KOPT-K1 (cell line): ENCODE results near the gene LSS.
"Not testable (repeated sequence)": the region's sequence is repeated elsewhere in the genome, so short reads cannot be mapped to it uniquely, and the experiment has no call there.

Source experiments
- H3K27ac ChIP-seq: fragments of 200-600 bp; sonication (generic); 2 replicates; pipeline ENCODE4 v1.5.1; 2016; ENCODE audit warnings: antibody characterized with exemption, mild to moderate bottlenecking, low read depth, low read length; ENCODE audit not compliant: poor library complexity, severe bottlenecking
- H3K36me3 ChIP-seq: fragments of 200-600 bp; sonication (generic); 2 replicates; pipeline ENCODE4 v1.5.1; 2017; ENCODE audit warnings: antibody characterized with exemption, mild to moderate bottlenecking, low read length, moderate library complexity; ENCODE audit not compliant: insufficient read depth
- H3K9me3 ChIP-seq: fragments of 200-600 bp; sonication (generic); 2 replicates; pipeline ENCODE4 v1.5.1; 2017; ENCODE audit warnings: antibody characterized with exemption, low read length, mild to moderate bottlenecking; ENCODE audit not compliant: insufficient read depth, poor library complexity, severe bottlenecking

Gene LSS

DNA sequence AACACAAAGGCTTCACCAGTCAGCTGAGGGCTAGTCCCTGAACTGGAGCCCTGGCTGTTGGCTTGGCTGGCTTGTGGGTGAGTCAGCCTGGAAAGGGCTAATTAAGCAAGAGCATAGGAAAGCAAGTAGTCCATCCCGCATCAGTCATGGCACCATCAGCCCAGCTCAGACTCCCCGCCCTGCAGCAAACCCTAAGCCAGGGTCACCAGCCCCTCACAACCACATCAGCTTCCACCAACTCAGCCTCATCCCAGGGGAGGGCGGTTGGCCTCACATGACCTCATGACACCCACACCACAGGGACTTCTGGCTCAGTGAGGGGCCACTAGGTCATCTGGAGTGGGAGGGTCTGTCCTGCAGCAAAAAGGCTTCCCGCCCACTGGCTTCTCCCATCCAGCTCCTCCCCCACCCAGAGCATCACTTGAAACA is 37.3 kb downstream of the LSS start:
- peaks cover 85% of the 10 kb centered on the region for H3K36me3 ChIP-seq
- H3K9me3 ChIP-seq: no peaks in the 10 kb centered on the region
- H3K27ac ChIP-seq: no peak overlapping the region

DNA sequence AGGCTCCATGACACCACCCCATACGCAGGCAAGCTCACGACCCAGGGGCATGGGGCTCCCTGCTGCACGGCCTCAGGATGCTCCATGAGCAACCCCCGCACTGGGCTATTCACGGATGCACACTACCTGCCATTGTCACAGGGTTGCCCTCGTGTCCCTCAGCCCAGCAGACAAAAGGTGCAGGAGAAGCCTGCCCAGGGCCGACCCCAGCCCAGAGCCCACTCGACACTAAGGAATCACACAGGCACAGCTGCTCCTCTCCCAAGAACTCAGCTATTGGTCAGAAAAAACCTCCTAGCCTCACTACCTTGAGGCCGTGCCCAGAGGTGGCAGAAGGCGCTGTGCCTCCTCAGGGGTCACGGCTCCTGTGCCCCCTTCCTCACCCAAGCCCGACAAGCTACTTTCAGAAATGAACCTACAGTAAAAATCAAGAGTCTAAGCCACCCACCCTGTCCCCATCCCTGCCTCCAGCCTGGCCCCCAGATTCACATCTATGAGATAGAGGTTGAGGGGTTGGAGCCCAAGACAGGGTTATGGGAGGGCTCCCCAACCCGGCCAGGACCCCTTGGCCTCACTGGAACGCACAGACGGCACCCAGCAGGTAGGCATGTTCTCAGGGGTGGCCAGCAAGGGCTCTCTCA is 38.0 kb downstream of the LSS start:
- Histone ChIP-seq H3K9me3 (no peaks in the 10 kb centered on the region), H3K36me3 (peaks cover 78% of the 10 kb centered on the region), H3K27ac (no peak overlapping the region)

DNA sequence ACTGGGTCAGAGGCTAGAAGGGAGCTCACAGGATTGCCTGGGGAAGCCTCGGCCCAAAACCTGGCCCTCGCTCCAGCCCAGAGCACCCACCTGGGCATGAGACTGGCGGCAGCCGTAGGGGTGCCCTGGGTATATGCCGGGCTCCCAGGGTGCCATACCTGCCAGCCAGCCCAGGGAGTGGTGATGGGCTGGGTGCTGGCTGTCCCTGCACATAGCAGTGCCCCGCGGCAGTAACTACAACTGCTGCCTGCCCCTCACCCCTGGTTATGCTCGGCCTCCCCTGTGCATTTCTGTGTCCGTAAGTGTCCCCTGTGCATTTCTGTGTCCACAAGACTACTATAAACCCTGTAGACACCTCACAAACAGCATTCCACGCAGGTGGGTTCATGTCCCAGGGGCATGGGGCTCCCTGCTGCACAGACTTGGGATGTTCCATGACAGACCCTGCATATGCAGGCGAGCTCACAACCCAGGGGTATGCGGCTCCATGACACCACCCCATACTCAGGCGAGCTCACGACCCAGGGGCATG is 38.5 kb downstream of the LSS start:
- Histone ChIP-seq H3K36me3 (peaks cover 72% of the 10 kb centered on the region), H3K27ac (no peak overlapping the region), H3K9me3 (no peaks in the 10 kb centered on the region)

DNA sequence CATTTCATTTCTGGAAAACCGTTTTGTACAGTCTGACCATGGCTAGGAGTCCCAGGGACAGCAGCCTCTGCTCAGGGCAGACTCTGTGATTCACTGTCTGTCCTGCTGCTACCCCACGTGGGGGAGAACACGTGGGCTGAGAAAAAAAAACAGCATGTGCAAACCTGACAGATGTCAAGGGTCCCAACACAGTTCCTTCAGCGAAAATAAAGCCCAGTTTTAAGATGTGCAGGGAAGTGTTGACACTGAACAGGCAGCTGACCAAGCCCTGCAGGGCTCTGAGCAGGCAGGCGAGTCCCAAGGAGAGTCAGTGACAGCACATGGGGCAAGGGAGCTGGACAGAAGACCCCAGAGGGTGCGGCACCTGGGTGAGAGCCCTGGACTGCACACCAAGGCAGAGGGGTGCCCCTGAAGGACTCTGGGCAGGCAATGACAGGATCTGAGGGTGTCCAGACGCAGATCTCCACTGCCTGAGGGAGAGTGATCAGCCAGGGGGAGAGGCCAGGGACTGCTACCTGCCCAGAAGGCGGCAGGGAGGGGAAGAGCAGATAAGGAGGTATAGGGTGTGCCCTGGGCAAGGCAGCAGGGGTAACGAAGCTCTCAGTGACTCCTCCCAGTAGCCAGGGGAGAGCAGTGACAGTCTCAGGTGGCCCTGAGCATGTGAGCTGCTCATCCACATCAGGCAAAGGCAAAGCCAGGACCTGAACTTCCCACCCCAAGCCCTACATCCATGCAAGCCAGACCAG is 39.2 kb downstream of the LSS start:
- H3K27ac ChIP-seq: no peak overlapping the region
- H3K36me3 ChIP-seq: peaks cover 66% of the 10 kb centered on the region
- no peaks in the 10 kb centered on the region for H3K9me3 ChIP-seq

DNA sequence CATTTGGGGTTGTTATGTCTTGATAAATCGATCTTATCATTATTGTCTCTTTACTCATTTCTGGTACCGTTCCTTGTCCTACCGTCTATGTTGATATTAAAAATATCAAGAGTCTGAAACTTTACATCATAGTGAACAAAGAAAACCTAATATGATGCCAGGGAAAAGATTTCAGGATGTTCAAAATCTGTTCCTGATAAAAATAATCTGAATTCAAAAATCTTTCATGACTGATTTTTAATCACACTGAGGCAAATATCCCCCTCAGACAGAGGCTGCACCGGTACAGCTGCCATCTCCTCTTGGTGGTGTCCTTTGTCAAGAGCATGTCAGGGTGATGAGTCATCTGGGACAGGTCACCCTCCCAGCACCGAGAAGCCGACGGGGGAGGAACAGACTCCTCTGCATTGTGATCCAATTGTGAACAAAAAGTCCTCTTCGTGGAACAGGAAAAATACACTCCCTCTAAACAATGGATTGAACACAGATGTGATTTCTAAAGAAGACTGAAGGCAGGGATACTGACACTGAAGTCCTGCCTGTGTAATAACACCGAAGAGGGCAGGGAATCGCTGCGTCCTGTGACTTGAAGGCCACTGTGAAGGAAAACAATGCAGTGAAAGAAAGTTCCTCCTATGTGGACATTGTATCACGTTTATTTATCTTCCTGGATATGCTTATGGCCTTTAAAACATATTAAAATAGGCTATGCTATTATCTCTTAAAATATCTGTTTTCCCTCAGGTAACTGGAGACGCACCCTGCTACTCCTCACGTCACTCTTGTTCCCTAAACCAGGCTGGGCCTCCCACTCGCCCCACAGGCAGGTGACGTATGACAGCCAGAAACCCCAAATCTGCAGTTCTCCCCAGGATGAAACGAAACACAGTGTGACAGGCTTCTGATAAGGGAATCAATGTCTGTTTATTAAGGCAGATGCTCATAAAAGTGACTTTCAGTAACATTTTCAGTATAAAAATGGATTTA is 40.1 kb downstream of the LSS start:
- Histone ChIP-seq H3K36me3 (peaks cover 57% of the 10 kb centered on the region), H3K27ac (no peak overlapping the region), H3K9me3 (no peaks in the 10 kb centered on the region)

DNA sequence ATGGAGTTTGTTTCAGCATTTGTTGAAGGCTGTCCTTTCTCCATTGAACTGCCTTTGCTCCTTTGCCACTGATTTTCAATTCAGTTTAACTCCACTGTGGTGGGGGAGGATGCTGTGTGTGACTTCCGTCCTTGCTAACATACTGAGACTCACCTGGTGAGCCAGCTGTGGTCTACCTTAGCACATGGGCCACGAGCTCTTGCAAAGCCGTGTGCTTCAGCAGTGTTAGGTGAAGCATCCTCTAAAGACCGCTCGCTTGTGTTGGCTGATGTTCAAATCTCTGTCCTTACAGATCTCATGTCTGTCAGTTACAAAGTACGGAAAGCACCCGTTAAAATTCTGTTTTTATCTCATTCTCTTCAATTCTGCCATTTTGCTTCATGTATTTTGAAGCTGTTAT is 40.8 kb downstream of the LSS start:
- no peak overlapping the region for H3K27ac ChIP-seq
- peaks cover 50% of the 10 kb centered on the region for H3K36me3 ChIP-seq

DNA sequence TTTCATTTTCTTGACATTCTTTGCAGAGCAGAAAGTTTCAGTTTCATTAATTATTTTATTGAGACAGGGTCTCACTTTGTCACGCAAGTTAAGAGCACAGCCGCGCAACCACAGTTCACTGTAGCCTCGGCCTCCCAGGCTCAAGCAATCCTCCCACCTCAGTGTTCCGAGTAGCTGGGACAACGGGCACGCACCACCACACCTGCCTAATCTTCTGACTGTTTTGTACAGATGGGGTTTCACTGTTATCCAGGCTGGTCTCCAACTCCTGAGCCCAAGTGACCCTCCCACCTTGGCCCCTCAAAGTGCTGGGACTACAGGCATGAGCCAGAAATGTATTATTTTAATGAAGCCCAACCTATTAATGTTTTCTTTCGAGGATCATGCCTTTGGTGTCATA is 41.3 kb downstream of the LSS start:
- H3K9me3 ChIP-seq: no peaks in the 10 kb centered on the region
- peaks cover 45% of the 10 kb centered on the region for H3K36me3 ChIP-seq
- no peak overlapping the region for H3K27ac ChIP-seq

More for the DNA sequence above, 40.8 kb downstream of the LSS start:
- H3K9me3 ChIP-seq: no peaks in the 10 kb centered on the region

DNA sequence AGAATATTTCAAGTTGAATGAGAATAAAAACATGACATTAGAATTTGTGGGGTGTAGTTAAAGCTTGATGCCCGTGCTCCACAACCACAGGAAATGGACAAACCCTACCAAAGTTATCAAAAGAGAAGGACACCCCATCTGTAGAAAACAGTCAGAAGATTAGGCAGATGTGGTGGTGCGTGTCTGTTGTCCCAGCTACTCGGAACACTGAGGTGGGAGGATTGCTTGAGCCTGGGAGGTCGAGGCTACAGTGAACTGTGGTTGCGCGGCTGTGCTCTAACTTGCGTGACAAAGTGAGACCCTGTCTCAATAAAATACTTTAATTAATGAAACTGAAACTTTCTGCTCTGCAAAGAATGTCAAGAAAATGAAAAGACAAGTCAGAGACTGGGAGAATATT is 42.9 kb downstream of the LSS start:
- H3K27ac ChIP-seq: no peak overlapping the region
- H3K36me3 ChIP-seq: peaks cover 29% of the 10 kb centered on the region
- no peaks in the 10 kb centered on the region for H3K9me3 ChIP-seq

DNA sequence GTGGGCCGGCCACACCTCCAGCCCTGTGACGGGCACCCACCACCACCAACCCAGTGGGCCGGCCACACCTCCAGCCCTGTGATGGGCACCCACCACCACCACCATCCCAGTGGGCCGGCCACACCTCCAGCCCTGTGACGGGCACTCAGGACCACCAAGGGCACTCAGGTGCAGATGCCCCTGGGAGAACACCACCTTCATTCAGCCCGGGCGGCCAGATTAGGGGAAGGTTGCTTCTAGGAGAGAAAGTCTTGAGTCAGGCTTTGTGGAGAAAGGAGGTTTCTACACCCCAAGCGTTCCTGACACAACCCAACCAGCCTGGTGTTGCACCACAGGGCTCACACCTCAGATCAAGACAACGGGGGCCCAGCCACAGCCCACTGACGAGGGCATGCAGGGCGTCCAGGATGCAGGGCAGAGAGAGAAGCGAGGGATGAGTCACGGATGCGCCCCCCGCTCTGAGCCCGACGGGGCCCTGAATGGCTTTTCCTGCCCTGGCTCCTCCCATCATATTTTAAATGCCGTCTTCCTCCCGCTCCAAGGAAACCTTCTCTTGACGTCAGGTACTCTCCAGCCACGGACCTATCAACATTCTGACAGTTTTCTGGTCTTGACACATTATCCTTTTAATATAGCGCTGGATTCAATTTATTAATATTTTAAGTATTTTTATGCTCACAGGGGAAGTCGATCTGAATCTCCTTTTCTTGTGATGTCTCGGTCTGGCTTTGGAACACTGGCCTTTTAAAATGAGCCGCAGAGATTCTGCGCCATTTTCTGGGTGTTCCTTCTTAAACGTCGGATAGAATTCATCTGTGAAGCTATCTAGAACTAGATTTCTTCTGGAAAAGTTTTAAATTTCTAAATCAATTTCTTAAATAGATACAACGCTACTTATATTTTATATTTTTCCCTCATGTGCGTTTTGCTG is 43.7 kb downstream of the LSS start:
- H3K27ac ChIP-seq: no peak overlapping the region
- H3K36me3 ChIP-seq: peaks cover 21% of the 10 kb centered on the region
- H3K9me3 ChIP-seq: no peaks in the 10 kb centered on the region

DNA sequence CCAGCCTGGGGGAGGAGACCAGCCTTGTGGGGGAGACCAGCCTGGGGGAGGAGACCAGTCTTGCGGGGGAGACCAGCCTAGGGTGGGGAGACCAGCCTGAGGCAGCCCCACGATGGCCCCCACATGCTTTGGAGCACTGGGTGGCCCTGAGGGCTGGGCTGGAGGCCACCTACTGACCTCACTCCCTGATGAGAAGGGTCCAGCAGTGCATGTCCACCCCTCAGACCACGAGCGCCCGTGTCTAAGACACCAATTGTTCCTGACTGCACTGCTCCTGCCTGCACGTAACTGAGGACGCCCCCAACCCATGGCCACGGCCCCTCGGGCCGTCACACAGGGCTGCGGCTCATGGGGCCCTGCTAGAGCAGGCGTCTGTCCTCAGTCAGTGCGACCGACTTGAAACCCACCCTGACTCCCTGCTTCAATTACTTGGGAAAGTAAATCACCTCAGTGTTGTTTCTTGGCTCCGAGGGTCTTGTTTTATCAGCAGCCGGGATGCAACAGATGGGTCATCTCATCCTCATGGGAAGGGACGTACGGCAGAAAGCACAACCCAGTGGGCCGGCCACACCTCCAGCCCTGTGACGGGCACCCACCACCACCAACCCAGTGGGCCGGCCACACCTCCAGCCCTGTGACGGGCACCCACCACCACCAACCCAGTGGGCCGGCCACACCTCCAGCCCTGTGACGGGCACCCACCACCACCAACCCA is 44.5 kb downstream of the LSS start, which contains the start of gene SPATC1L:
SPATC1L (minus strand) TSS at position 550 of the 715 bp plus-strand sequence. CDS start 1,643 bp downstream, outside the sequence.
- H3K36me3 ChIP-seq: peaks cover 16% of the 10 kb centered on the region
- no peaks in the 10 kb centered on the region for H3K9me3 ChIP-seq
- no peak within 1 kb of the TSS for H3K27ac ChIP-seq

DNA sequence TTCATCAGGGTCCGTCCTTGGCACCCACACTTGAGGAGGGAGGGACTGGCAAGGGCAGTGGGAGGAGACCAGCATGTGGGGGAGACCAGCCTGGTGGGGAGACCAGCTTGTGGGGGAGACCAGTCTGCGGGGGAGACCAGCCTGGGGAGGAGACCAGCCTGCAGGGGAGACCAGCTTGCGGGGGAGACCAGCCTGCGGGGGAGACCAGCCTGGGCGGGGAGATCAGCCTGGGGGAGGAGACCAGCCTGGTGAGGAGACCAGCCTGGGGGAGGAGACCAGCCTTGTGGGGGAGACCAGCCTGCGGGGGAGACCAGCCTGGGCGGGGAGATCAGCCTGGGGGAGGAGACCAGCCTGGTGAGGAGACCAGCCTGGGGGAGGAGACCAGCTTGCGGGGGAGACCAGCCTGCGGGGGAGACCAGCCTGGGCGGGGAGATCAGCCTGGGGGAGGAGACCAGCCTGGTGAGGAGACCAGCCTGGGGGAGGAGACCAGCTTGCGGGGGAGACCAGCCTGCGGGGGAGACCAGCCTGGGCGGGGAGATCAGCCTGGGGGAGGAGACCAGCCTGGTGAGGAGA is 45.2 kb downstream of the LSS start:
- not testable (repeated sequence) for H3K36me3 ChIP-seq, H3K9me3 ChIP-seq, H3K27ac ChIP-seq

DNA sequence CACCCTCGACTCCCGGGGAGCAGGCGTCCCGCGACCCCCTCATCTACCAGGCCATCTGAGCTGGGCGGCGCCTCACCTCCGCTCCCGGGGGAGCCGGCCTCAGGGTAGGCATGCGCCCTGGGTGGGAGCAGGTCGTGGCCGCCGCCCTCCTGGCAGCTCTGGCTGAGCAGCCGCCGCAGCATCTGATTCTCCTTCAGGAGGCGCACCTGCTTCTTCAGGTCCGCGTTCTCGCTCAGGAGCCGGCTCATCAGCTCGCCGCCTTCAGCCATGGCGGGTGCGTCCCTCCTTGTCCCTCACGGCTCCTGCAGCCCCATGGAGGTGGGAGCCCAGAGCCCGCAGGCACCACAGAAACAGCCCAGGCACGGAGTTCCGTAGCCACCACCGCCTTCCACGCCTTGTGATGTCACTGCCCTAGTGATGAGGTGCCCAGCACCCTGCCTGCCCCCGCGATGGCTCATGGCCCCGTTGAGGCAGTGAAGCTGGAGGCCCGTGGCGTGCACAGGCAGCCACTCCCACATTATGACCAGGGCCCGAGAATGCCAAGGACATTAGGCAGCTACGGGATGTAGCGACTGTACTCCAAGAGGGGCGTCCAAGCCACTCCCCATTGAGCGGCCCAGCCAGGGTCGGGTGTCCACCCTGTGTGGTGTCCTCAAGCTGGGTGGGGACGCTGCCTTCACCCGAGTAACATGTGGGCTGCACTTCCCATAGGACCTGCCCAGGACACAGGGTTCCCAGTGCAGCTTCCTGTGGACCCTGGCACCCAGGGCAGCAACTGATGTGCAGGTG is 45.8 kb downstream of the LSS start:
- H3K36me3 ChIP-seq: peaks cover 2% of the 10 kb centered on the region; the same call in 1 of the 2 replicates
- H3K27ac ChIP-seq: no peak overlapping the region
- H3K9me3 ChIP-seq: no peaks in the 10 kb centered on the region
